Activated CD4-positive, alpha-beta T cell treated with anti-CD3 and anti-CD28 coated beads for 36 hours (primary cell): ENCODE results near the gene NTM. TPM values are rescaled to one million over a fixed set of nuclear protein-coding genes. Genes with fewer than 3 reads are reported as not detected.

Source experiments
- ATAC-seq: fragments of 200-7000 bp; cut with Tn5 transposase; one replicate; pipeline ENCODE4 v1.10.0; 2021; ENCODE audit warnings: mild to moderate bottlenecking, moderate library complexity
- CTCF ChIA-PET: fragments of 350-600 bp; sonication (Branson Sonifier 250); formaldehyde crosslinking; loops from one replicate; lab custom pipeline; 2021; ENCODE audit warnings: antibody characterized with exemption; lab: Charles Lee
- POLR2A ChIA-PET: fragments of 350-600 bp; sonication (Branson Sonifier 250); formaldehyde crosslinking; loops from one replicate; lab custom pipeline; 2021; ENCODE audit warnings: antibody characterized with exemption, inconsistent platforms; lab: Charles Lee
- DNase-seq: peaks from one replicate; pipeline ENCODE4 v3.0.0-alpha.2; 2020
- H3K27ac Mint-ChIP-seq: one replicate; pipeline ENCODE4 v1.8.0; 2021; ENCODE audit warnings: mixed read lengths
- H3K27me3 Mint-ChIP-seq: one replicate; pipeline ENCODE4 v1.8.0; 2021; ENCODE audit warnings: mixed read lengths
- H3K36me3 Mint-ChIP-seq: one replicate; pipeline ENCODE4 v1.8.0; 2021; ENCODE audit warnings: low read depth, mixed read lengths
- H3K4me1 Mint-ChIP-seq: one replicate; pipeline ENCODE4 v1.8.0; 2021; ENCODE audit warnings: mixed read lengths
- H3K4me3 Mint-ChIP-seq: one replicate; pipeline ENCODE4 v1.8.0; 2021; ENCODE audit warnings: mild to moderate bottlenecking, moderate library complexity, mixed read lengths
- H3K9me3 Mint-ChIP-seq: one replicate; pipeline ENCODE4 v1.8.0; 2021; ENCODE audit warnings: low read depth, mixed read lengths
- intact Hi-C, 2 experiments: fragments of 100-400 bp; cut with DNase I in 1 of 2; cut with micrococcal nuclease in 1 of 2; formaldehyde crosslinking; loops; one replicate each; pipeline versions ENCODE4 v1.14.2 to v1.15.1; 2022 to 2024; cut with DNase I, micrococcal nuclease
- total RNA-seq, 2 experiments: library from RNA; stranded (reverse); gene quantifications; one replicate each; pipeline ENCODE4 v1.2.3, GENCODE V29; 2021

The NTM gene
- total RNA-seq, 2 experiments from 2014 or later = not detected

DNA sequence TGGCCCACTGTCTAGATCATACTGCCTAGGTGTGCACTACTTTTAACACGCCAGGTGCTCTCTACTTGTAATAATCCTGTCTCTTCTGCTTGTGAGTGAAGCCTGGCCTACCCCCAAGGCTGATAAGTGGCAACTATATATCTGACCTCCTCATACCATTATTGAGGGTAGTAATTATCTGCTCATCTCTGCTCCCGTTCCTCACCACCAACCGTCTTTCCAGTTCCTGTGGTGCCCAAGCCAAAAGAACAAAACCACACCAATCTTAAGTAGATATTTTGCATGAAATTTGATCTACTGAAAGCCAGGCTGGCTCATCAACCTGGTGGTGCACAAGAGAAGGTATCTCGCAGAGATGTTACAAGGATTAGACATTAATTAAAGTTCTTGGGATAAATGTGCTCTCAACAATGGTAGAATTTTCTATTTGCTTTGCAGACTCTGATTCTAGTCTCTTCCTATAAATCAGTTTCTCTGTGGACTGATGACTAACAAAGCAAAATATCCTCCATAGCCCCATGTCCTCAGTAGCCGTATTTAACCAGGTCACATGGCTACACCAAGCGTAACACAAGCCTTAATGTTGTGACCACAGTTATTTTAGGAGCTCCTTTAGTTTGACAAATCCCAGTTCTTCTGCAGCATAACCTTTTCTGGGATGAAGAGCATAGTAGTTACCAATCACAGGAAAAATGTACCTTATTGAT, 267.2 kb downstream of the NTM start:
- no peak overlapping the region for H3K27ac Mint-ChIP-seq
- POLR2A ChIA-PET = no interaction called here

DNA sequence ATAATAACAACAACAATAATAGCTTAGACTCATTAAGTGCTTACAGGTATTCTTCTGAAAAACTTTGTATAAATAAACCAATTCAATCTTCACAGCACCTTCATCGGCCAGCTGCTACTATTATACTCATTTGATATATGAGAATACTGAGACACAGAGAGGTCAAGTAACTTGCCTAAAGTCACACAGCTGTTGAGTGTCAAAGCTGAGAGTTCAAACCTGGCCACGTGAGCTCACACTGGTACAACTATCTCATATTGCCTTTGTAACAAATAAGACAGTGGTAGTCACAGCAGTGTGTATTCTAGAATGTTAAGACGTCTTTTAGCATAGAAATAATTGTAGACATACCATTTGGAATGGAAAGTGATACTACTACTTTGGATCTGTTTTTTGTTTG, 268.5 kb downstream of the NTM start:
- Mint-ChIP-seq H3K27me3 (peaks cover 2% of the 10 kb centered on the region), H3K9me3 (peaks cover 2% of the 10 kb centered on the region), H3K27ac (no peak overlapping the region), H3K36me3 (no peaks in the 10 kb centered on the region), H3K4me1 (no peaks in the 10 kb centered on the region), H3K4me3 (no peak overlapping the region)
- ChIA-PET CTCF (interaction anchor here (0.8 kb wide), 1 partner anchor 204 kb away, joined by 3 read pairs; no protein-coding TSS in a partner anchor), POLR2A (no interaction called here)
- ATAC-seq = no peak
- no peak for DNase-seq
- intact Hi-C loops = no loop called here

More for the DNA sequence above, 267.2 kb downstream of the NTM start:
- H3K4me3 Mint-ChIP-seq = no peak overlapping the region
- ATAC-seq (no peak), DNase-seq (no peak)
- H3K27me3 Mint-ChIP-seq = peaks cover 2% of the 10 kb centered on the region
- H3K36me3 Mint-ChIP-seq = no peaks in the 10 kb centered on the region
- H3K4me1 Mint-ChIP-seq = no peaks in the 10 kb centered on the region
- intact Hi-C loops = no loop called here
- CTCF ChIA-PET = interaction anchor here (0.5 kb wide), 1 partner anchor 721 kb away, joined by 4 read pairs; the partner anchor contains the start of gene SNX19
- H3K9me3 Mint-ChIP-seq = peaks cover 2% of the 10 kb centered on the region

DNA sequence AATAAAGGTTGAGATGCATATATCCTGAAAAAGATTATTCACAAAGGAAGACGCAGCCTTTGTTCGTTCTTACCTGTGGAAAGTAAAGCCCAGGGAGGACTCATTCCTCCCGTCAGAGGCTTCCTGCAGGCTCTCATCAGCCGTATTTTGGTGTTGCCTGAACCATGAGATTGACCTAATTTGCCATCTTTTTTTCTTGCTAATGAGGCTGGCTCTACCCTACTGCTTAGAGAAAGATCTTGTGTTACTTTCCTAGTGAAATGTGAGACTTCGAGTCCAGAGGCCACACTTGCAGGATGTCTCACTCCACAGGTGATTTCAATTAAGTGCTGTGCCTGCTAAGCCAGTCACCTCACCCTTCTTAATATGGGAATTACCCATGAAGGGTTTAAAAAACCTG, 269.9 kb downstream of the NTM start:
- Mint-ChIP-seq H3K4me3 (no peak overlapping the region), H3K4me1 (no peaks in the 10 kb centered on the region), H3K9me3 (no peaks in the 10 kb centered on the region), H3K27ac (no peak overlapping the region), H3K27me3 (no peaks in the 10 kb centered on the region), H3K36me3 (no peaks in the 10 kb centered on the region)
- ATAC-seq (no peak), DNase-seq (no peak)
- POLR2A ChIA-PET = no interaction called here
- CTCF ChIA-PET = no interaction called here
- intact Hi-C loops = no loop called here

DNA sequence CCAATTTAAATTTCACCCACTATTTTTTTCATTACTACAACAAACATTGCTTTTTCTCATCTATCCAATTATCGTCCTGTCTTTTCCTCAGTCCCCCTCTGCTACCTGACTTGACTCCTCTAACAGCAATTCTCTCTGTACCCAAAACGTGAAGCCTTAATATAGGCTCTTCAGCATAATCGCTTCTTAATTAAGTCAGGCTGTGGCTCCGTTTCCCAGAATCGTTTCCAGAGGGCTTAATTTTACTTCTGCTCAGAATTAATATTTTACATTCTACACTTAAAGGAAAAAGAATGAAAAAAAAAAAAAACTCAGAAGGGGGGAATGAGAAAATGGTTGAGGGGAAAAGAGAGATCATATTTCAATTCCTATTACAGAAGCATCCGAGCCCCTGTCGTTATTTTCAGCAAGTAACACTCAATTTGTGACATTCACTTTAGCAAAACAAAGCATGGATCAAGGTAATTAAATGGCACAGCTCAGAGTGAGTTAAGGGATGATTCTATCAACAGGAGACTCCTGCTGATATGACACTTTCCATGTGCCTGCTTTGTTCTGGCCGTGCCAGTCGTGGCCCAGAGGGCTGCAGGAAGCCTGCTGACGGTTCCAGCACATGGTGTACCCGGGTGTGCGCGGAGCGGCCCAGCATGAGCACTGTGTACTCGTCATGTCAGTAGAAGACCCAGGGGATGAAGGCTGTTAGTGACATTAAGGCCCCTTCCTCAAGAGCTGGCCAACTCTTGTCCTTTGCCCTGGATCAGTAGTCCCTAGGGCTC, 272.5 kb downstream of the NTM start:
- Mint-ChIP-seq H3K9me3 (no peaks in the 10 kb centered on the region), H3K4me3 (no peak overlapping the region), H3K27ac (no peak overlapping the region), H3K27me3 (no peaks in the 10 kb centered on the region), H3K4me1 (no peaks in the 10 kb centered on the region), H3K36me3 (no peaks in the 10 kb centered on the region)
- intact Hi-C loops = no loop called here
- ATAC-seq = no peak
- DNase-seq = no peak
- ChIA-PET POLR2A (no interaction called here), CTCF (no interaction called here)

DNA sequence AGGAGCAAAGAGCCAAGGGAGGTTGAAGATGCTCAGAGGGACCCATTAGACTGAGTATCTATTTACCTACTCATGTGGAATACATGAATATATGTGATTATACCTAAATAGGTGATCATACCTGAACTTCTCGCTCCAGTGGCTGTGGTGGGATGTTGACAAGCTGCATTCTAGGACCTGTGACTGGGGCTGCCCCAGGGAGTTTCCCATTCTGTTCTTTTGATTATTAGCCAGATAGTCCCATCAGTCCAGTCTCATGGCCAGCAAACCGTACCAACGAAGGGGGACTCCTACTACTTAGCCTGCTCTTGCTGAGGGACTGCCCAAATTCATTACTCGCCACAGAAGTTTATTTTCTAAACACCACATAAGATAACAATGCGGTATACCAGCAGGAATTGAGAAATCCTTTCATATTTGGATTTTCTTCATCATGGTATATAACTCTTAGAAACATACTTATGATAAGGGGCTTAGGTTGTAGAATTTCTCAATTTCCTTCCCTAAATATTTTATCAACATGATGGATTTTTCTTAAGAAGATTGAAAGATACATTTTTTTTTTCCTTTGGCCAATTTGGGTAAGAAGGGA, 273.9 kb downstream of the NTM start:
- POLR2A ChIA-PET = no interaction called here

DNA sequence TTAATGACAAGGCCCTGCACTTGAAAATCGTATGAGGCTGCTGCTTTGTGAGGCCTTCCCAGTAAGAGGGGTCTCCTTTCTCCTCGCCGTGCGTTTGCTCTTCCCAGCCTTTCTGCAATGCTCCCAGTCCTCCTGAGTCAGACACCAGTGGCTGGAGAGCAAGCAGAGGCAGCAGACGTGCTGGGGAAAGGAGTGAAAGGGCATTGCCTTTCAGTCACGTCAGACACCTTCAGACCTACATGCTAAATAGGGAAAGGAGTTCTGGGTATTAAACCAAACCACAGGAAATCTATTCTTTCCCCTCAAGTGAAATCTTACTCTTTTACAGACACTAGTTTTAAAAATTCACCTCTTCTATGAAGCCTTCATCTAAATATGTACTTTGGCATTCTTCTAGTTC, 274.8 kb downstream of the NTM start:
- Mint-ChIP-seq H3K4me3 (no peak overlapping the region), H3K27ac (no peak overlapping the region), H3K9me3 (no peaks in the 10 kb centered on the region), H3K27me3 (no peaks in the 10 kb centered on the region), H3K36me3 (no peaks in the 10 kb centered on the region), H3K4me1 (no peaks in the 10 kb centered on the region)
- ATAC-seq = no peak
- ChIA-PET CTCF (no interaction called here), POLR2A (no interaction called here)
- no peak for DNase-seq
- intact Hi-C loops = no loop called here

More for the DNA sequence above, 273.9 kb downstream of the NTM start:
- intact Hi-C loops = no loop called here
- H3K36me3 Mint-ChIP-seq = no peaks in the 10 kb centered on the region
- no peak overlapping the region for H3K27ac Mint-ChIP-seq
- no peaks in the 10 kb centered on the region for H3K4me1 Mint-ChIP-seq
- DNase-seq = no peak
- H3K9me3 Mint-ChIP-seq = no peaks in the 10 kb centered on the region
- no peaks in the 10 kb centered on the region for H3K27me3 Mint-ChIP-seq
- no peak overlapping the region for H3K4me3 Mint-ChIP-seq
- ATAC-seq = no peak
- CTCF ChIA-PET = no interaction called here

DNA sequence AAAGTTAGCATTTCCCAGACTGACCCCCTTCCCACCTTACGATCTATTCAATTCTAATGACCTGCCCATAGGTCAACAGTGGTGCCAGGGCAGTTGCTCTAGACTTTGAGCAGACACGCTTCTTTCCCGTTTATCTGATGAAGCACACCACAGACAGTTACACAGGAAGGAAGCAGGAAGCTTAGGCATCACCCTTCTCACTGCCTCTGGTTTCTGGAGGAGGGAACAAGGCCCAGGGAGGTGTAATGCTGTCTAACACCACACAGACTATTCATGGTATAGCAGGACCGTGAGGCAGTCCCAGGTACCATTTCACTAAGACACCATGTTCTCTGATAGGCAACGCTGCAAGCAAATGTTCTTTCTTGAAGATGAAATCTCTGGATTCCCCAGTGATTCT, 279.4 kb downstream of the NTM start:
- CTCF ChIA-PET = no interaction called here
- no peak for ATAC-seq
- POLR2A ChIA-PET = no interaction called here

DNA sequence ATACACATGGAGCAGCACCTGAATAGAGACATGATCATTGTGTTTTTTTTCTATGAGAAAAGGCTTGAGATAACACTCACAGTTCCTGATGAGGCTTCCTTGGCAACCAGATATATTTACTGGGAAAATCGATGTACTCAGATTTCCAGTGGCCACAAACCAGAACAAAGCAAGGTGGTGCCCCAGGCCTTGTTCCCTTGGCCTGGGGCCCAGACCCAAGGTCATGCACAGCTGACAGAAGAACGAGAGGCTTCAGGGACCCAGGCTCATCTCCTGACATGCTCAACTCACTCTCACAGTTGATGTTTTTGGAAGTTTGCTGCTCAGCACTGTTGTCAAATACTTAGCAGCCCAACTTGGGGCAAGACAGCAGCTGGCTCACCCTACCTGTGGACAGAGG, 281.8 kb downstream of the NTM start:
- Mint-ChIP-seq H3K27me3 (no peaks in the 10 kb centered on the region), H3K27ac (no peak overlapping the region), H3K4me1 (no peaks in the 10 kb centered on the region), H3K9me3 (no peaks in the 10 kb centered on the region), H3K36me3 (no peaks in the 10 kb centered on the region), H3K4me3 (no peak overlapping the region)
- ChIA-PET CTCF (no interaction called here), POLR2A (no interaction called here)
- intact Hi-C loops = no loop called here
- DNase-seq = no peak
- ATAC-seq = no peak

More for the DNA sequence above, 279.4 kb downstream of the NTM start:
- intact Hi-C loops = no loop called here
- no peaks in the 10 kb centered on the region for H3K27me3 Mint-ChIP-seq
- DNase-seq = no peak
- H3K36me3 Mint-ChIP-seq = no peaks in the 10 kb centered on the region
- H3K27ac Mint-ChIP-seq = no peak overlapping the region
- no peaks in the 10 kb centered on the region for H3K4me1 Mint-ChIP-seq
- H3K9me3 Mint-ChIP-seq = no peaks in the 10 kb centered on the region
- no peak overlapping the region for H3K4me3 Mint-ChIP-seq

DNA sequence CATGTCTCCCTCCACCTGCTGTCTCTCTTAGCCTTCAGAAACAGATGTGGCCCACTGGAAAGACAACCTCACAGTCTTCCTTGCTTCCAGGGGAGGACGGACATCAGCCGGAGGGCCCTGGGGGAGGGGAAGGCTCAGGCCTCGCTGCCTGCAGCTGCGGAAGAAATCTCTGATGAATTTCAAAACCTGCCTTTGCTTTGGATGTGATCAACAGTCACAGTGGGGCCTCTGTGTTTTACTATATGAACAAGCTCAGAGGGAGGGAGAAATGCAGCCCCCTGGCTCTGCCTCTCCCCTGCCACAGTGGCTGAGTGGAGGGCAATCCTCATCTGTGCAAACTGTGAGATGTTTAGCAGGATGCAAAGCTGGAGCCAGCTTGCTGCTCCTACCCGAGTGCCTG, 282.8 kb downstream of the NTM start:
- Mint-ChIP-seq H3K9me3 (no peaks in the 10 kb centered on the region), H3K27ac (no peak overlapping the region), H3K36me3 (no peaks in the 10 kb centered on the region), H3K27me3 (peaks cover 2% of the 10 kb centered on the region), H3K4me3 (no peak overlapping the region), H3K4me1 (no peaks in the 10 kb centered on the region)
- POLR2A ChIA-PET = no interaction called here
- CTCF ChIA-PET = interaction anchor here (0.9 kb wide), 1 partner anchor 42 kb away, joined by 3 read pairs; no protein-coding TSS in a partner anchor
- ATAC-seq = no peak
- intact Hi-C loops = no loop called here
- no peak for DNase-seq

DNA sequence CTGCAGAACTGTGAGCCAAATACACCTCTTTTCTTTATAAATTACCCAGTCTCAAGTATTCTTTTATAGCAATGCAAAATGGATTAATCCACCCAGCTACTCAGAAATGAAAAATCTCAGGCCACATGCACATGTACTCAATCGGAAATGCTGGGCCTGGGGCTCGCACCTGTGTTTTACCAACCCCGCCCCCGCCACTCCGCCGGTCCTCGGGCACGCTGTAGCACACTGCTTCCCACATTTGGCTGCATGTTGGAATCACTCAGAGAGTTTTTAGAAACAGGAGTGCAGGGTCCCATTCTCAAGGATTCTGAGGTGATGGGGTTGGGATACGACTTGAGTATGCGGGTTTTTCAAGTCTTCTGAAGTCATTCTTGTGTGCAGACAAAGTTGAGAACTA, 284.4 kb downstream of the NTM start:
- ChIA-PET CTCF (interaction anchor here (0.7 kb wide), 1 partner anchor 13 kb away, joined by 3 read pairs; no protein-coding TSS in a partner anchor), POLR2A (no interaction called here)
- intact Hi-C loops = no loop called here
- Mint-ChIP-seq H3K27ac (no peak overlapping the region), H3K4me3 (no peak overlapping the region), H3K4me1 (no peaks in the 10 kb centered on the region), H3K9me3 (no peaks in the 10 kb centered on the region), H3K36me3 (no peaks in the 10 kb centered on the region), H3K27me3 (peaks cover 2% of the 10 kb centered on the region)
- DNase-seq (no peak), ATAC-seq (no peak)

DNA sequence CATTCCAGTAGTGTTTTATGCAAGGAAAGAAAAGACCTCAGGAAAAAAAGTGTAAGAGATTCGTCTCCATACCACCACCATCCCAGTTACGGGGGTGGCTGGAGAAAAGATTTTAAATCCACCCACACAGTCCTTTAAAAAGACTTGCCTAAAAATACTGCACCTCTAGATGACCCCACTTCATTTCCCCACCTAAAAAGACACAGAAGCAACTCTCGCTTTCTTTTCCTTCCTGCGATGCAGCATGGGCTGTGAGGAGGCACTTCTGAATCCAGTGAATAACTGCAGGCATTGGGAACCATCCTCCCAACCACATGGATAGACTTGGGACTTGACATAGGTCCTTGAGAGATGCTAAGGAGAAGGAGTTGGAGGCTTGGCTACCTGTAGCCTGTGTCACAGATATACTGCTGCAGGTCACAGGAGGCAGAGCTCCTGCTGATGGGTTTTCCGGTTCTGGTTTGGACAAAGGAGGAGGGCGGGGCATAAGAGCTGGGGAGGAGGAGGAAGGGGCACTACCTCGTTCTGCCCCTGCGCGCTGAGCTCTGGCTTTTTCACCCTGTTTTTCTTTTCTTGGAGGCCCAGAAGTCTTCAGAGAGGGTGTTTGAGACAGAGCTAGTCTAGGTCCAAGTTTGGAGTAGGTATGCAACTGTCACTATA, 285.9 kb downstream of the NTM start:
- ChIA-PET CTCF (no interaction called here), POLR2A (no interaction called here)
- no peak overlapping the region for H3K27ac Mint-ChIP-seq
- H3K4me3 Mint-ChIP-seq = no peak overlapping the region
- ATAC-seq (no peak), DNase-seq (no peak)
- intact Hi-C loops = no loop called here
- H3K4me1 Mint-ChIP-seq = no peaks in the 10 kb centered on the region
- H3K36me3 Mint-ChIP-seq = no peaks in the 10 kb centered on the region
- H3K27me3 Mint-ChIP-seq = peaks cover 3% of the 10 kb centered on the region
- no peaks in the 10 kb centered on the region for H3K9me3 Mint-ChIP-seq
